IMR-90 (cell line): ENCODE results near the gene HINT3.

Experiments used
- BHLHE40 ChIP-seq: fragments of 150-350 bp; IDR thresholded peaks from 2 replicates; pipeline ENCODE4 v1.6.1; 2016; ENCODE audit warnings: mild to moderate bottlenecking, low read depth, low read length
- CEBPB ChIP-seq: IDR thresholded peaks from 2 replicates; pipeline ENCODE4 v1.6.1; 2012; ENCODE audit warnings: low read depth, low read length, improper control_type of control experiment
- MAFK ChIP-seq: IDR thresholded peaks from 2 replicates; pipeline ENCODE4 v1.6.1; 2012; ENCODE audit warnings: low read depth, low read length, improper control_type of control experiment
- MAZ ChIP-seq: IDR thresholded peaks from 2 replicates; pipeline ENCODE4 v1.6.1; 2012; ENCODE audit warnings: low read depth, mild to moderate bottlenecking, low read length, improper control_type of control experiment, moderate library complexity, borderline replicate concordance
- MXI1 ChIP-seq: IDR thresholded peaks from 2 replicates; pipeline ENCODE4 v1.6.1; 2012; ENCODE audit warnings: low read depth, mild to moderate bottlenecking, low read length, moderate library complexity, borderline replicate concordance
- POLR2A ChIP-seq: IDR thresholded peaks from 2 replicates; pipeline ENCODE4 v1.6.1; 2012; ENCODE audit warnings: mild to moderate bottlenecking, low read depth, low read length
- TF ChIP-seq, protein P1 (sequence below): conservative IDR thresholded peaks from 2 replicates; pipeline ENCODE4 v1.5.1; 2012; ENCODE audit warnings: mild to moderate bottlenecking, low read depth, low read length, improper control_type of control experiment
- TF ChIP-seq, protein P2 (sequence below): fragments of 150-350 bp; IDR thresholded peaks from 2 replicates; pipeline ENCODE4 v1.6.1; 2016; ENCODE audit warnings: low read depth, mild to moderate bottlenecking, low read length, moderate library complexity, borderline replicate concordance

DNA sequence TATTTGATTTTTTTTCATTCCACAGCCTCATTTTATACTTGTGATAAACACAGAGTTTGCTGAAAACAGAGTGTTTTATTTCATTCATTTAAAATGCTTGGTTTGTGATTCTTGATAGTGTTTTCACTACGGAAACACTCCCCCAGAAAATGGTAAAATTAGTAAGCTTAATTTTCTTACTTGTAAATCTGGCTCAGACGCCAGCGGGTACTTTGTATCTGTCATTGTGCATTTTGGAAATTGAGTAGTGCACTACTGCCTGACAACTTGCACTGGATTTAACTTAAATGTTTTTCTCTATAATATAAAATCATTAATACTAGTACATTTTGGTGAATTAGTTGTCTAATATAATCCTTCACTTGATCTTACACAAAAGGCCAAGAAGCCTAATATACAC lies 37.0 kb upstream of the HINT3 start:
- no peak for TF ChIP-seq MXI1
- TF ChIP-seq MAFK = no peak
- no peak for TF ChIP-seq POLR2A
- TF ChIP-seq CEBPB = no peak
- TF ChIP-seq, protein P1, sequence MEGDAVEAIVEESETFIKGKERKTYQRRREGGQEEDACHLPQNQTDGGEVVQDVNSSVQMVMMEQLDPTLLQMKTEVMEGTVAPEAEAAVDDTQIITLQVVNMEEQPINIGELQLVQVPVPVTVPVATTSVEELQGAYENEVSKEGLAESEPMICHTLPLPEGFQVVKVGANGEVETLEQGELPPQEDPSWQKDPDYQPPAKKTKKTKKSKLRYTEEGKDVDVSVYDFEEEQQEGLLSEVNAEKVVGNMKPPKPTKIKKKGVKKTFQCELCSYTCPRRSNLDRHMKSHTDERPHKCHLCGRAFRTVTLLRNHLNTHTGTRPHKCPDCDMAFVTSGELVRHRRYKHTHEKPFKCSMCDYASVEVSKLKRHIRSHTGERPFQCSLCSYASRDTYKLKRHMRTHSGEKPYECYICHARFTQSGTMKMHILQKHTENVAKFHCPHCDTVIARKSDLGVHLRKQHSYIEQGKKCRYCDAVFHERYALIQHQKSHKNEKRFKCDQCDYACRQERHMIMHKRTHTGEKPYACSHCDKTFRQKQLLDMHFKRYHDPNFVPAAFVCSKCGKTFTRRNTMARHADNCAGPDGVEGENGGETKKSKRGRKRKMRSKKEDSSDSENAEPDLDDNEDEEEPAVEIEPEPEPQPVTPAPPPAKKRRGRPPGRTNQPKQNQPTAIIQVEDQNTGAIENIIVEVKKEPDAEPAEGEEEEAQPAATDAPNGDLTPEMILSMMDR = no peak
- TF ChIP-seq, protein P2, sequence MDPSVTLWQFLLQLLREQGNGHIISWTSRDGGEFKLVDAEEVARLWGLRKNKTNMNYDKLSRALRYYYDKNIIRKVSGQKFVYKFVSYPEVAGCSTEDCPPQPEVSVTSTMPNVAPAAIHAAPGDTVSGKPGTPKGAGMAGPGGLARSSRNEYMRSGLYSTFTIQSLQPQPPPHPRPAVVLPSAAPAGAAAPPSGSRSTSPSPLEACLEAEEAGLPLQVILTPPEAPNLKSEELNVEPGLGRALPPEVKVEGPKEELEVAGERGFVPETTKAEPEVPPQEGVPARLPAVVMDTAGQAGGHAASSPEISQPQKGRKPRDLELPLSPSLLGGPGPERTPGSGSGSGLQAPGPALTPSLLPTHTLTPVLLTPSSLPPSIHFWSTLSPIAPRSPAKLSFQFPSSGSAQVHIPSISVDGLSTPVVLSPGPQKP = no peak
- TF ChIP-seq BHLHE40 = no peak
- TF ChIP-seq MAZ = no peak
